GM18519 (cell line): ENCODE data around the gene SLC39A11.
"Not testable (repeated sequence)": the region's sequence is repeated elsewhere in the genome, so short reads cannot be mapped to it uniquely, and the experiment has no call there.

Source experiments
- ATAC-seq: cut with Tn5 transposase; IDR thresholded peaks from one replicate; pipeline ENCODE4 v1.9.1; 2021; ENCODE audit warnings: mild to moderate bottlenecking, moderate library complexity; ENCODE audit not compliant: unreplicated experiment, low FRiP score

The SLC39A11 gene

DNA sequence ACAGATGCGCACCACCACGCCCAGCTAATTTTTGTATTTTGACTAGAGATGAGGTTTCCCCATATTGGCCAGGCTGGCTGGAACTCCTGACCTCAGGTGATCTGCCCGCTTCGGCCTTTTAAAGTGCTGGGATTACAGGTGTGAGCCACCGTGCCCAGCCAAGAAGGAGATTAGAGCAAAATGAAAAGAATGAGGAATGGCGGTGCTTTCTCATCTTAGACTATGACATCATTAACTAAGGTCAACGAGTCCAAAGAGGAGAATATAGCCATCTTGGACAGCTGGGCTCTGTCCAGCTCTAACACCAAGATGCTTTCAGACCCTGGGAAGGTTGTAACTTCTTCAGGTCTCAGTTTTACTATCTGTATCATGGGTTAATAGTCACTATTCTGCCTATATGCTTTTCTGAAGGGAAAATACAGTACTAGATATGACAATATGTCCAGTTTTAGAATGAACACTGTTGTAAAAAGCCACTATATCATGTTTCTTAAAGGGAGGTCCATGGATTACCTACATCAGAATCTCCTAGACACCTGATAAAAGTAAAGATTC is 76.7 kb downstream of the SLC39A11 start:
- ATAC-seq = no peak

DNA sequence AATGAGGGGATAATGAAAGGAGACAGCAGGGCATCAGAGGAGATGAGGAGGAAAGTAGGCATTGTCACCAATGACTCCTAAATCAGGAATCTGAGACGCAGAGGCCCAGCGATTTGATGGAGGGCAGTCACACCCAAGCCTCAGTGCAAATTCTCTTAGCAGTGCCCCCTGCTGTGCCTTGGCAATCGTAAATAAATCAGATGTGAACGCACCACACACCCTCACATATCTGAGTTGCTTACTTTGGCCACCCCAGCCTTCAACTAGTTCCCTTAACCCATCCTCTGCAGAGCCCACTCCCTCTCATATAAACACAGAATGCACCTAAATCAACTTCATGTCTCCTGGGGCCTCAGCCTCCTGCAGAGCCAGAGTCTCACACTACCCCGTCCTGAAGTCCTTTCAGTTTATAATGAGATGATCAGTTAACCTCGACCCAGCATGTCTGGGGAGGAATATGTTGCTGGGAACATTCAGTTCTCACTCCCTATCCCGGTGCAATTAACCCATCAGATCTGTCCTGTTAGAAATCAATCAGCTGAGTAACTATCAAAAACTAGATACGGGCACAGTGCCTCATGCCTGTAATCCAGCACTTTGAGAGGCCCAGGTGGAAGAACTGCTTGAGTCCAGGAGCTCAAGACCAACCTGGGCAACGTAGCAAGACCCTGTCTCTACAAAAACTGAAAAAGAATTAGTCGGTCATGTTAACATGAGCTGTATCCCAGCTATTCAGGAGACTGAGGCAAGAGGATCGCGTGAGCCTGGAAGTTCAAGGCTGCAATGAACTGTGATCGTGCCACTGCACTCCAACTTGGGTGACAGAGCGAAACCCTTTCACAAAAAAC is 78.4 kb downstream of the SLC39A11 start:
- no peak for ATAC-seq

DNA sequence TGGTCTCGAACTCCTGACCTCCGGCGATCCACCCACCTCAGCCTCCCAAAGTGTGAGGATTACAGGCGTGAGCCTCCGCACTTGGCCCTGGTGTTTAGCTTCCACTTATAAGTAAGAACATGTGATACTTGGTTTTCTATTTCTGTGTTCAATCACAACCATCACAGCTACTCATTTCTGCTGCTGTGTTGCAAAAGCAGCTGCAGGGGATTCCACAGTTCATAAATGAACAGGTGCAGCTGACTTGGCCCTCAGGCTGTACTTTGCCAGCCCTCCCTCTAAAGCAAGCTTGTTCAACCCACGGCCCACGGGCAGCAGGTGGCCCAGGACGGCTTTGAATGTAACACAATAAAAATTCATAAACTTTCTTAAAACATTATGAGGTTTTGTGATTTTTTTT is 79.2 kb downstream of the SLC39A11 start:
- no peak for ATAC-seq

DNA sequence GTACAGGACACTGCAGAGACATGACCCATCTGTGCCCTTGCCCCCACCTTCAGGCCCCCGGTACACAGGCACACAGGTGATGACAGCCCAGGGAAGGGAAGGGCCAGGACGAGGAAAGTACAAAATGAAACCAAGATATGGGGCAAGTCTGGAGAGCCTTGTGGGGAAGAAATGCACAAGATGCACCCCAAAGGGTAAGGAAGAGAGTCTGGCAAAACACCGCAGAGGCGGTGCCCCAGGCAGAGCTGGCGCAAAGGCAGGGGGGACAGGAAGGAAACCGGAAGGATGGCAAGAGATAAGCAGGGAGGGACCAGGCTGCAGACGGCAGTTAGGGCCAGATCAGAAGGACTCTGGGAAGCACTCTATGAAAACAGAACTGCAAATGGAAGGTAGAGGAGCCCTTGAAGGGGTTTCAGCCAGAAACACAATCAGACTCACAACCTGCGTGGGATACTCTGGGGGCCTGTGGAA is 81.4 kb downstream of the SLC39A11 start:
- no peak for ATAC-seq

GRCh38 chr17:73010414-73010813 is 82.1 kb downstream of the SLC39A11 start:
- no peak for ATAC-seq

GRCh38 chr17:73007407-73007806 is 85.1 kb downstream of the SLC39A11 start:
- ATAC-seq = no peak

- no peak for ATAC-seq
These were observed 87.1 kb downstream of the SLC39A11 start for GRCh38 chr17:73005360-73005759.

DNA sequence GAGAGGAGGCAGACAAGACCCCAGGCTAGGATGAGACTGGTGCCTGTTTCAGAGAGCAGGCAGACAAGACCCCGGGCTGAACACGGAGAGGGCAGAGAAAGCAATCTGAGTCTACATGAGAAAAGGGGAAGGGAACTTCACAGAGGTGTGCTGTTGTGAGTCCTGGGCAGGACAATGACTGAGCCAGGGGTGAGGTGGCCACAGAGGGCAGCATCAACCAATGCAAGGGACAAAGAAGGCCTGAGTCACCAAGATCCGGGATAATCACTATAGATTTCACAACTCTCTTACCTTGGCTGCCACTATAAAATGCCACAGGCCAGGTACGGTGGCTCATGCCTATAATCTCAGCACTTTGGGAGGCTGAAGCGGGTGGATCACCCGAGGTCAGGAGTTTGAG is 89.0 kb downstream of the SLC39A11 start:
- ATAC-seq = no peak

DNA sequence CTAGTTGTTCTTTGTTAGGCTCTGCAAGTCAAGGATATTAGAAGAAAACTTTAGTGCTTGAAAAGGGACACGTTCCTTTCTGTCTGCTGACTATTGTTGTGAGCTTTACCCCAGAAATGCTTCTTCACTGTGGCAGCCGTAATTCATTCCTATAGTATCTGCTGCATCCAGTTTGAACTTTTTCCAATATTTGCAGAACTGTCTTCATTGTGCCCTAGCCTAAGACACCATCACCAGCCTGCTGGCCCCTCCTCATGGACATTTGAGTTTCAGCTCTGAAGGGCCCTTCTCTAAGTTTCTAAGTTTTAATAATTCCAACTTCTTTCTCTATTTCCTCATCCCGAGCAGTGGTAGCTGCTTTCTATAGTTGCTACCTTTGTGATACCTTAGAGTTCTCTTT is 91.7 kb downstream of the SLC39A11 start:
- no peak for ATAC-seq

- ATAC-seq = not testable (repeated sequence)
These were observed 93.0 kb downstream of the SLC39A11 start for GRCh38 chr17:72999474-72999873.

DNA sequence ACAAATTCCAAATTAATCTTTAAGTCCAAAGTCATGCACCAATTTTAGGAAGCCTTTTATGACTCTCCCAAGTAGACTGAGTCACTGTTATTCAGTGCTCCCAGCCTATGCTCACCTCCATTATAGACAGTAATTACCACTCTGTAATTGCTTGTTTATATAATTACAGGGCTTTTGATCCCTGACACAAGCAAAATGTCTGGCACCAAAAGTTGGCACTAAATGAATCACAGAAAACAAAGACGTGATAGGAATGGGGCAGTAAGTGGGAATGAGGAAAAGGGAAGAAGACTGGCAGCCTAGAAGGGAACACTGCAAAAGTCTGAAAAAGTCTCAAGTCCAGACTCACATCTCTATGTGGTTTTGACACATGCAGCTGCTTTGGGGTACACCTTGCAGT is 94.1 kb downstream of the SLC39A11 start:
- ATAC-seq = no peak

GRCh38 chr17:72997559-72997958 is 94.9 kb downstream of the SLC39A11 start:
- no peak for ATAC-seq

DNA sequence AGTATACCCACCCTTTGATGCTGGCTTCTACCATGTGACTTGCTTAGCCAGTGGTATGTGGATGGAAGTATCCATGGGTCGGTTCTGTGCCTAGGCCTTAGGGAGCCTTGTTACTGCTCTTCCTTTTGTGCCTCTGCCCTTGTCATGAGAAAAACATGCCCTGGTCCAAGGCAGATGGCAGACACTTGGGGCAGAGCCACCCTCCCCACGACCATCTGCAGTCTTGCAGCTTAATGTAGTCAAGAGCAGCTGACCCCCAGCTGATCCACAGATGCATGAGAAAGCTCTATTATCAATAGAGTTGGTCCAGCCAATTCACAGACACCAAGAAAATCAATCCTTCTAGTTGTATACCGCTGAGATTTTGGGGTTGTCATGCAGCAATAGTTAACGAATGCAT is 95.7 kb downstream of the SLC39A11 start:
- no peak for ATAC-seq

- ATAC-seq = no peak
These were observed 97.4 kb downstream of the SLC39A11 start for GRCh38 chr17:72995008-72995656.

DNA sequence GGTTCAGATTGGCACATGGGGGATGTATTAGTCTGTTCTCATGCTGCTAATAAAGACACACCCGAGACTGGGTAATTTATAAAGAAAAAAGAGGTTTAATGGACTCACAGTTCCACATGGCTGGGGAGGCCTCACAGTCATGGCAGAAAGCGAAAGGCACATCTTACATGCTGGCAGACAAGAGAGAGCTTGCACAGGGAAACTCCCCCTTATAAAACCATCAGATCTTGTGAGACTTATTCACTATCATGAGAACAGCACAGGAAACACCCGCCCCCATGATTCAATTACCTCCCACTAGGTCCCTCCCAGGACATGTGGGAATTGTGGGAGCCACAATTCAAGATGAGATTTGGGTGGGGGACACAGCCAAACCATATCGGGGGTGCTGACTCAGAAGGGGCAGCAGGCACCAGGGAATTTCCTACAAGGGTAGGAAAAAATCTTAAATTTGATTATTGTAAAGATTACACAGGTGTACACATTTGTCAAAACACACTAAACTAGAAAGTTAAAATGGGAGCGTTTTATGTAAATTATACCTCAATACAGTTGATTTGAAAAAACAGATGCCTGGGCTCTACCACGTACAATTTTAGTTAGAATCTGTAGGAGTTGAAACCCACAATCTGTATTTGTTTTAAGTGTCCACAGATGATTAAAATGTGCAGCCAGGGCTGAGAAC is 99.6 kb downstream of the SLC39A11 start:
- ATAC-seq = not testable (repeated sequence)

- ATAC-seq = no peak
These were observed 100.8 kb downstream of the SLC39A11 start for GRCh38 chr17:72991651-72992050.

DNA sequence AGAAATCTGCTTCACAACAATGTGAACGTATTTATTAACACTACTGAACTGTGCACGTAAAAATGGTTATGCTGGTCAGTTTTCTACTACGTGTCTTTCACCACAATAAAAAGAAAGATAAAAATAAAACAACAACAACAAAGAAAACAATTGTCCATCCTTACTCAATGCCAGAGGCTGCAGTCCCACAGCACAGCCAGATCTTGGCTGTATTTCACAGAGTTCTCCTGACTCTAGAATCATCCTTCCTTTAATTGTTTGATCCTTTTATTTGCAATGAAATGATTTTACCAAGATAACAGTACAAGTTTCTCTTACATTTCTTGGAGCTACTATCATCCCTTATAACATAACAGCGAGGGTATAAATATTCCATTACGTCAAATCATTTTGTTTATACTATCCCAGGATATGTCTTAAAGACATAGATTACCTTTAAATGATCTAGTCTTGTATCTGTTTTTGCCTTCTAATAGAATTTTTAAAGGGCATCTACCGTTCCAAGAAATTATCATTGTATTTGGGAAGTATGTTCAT is 103.3 kb downstream of the SLC39A11 start:
- no peak for ATAC-seq

DNA sequence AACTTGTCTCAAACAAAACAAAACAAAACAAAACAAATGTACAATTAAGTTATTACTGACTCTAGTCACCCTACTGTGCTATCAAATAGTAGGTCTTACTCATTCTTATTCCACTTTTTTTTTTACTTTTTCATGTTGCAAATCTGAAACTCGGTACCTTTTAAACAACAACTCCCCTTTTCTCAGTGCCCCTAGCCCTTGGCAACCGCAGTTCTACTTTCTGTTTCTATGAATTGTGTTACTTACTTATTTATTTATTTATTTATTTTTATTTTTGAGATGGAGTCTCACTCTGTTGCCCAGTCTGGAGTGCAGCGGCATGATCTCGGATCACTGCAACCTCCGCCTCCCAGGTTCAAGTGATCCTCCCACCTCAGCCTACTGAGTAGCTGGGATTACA is 104.0 kb downstream of the SLC39A11 start:
- ATAC-seq = no peak

- no peak for ATAC-seq
These were observed 105.3 kb downstream of the SLC39A11 start for GRCh38 chr17:72987166-72987565.

DNA sequence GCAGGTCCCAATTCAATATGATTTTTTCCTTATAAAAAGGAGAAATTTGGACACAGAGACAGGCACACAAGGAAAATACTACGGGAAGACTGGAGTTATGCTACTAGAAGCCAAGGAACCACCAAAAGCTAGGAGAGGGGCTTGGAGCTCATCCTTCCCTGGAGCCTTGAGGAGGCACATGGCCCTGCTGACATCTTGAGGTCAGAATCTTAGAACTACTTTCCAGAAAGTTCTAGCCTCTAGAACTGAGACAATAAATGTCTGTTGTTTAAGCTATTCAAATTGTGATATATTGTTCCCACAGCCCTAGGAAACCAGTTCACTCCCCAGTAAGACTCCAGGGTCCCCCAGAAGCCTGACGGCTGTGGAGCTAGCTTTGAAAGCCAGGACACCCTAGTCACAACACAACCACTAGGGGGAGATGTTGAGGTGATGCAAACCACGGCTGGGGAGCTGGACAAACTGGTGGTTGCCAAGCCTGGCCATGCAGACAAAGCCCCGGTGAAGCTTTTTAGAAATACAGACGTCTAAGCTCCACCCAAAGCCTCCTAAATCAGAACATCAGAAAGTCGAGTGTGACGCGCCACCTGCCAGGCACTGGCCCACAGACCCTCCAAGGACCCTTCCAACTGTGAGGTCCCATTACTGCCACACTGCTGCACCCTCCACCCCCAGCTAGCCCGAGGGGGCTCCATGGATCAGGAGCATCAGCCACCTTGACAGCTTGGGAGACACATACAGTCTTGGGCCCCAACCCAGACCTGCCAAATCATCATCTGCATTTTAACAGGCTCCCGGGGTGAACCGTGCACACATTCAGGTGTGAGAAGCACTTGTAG is 106.4 kb downstream of the SLC39A11 start:
- peak; percentile 54 for ATAC-seq
